ENCODE measurements around the gene PPP2R3B.

PPP2R3B gene

GRCh38 chrX:400258-400657 lies 13.6 kb upstream of the PPP2R3B start:
- DNase-seq (ENCODE audit: low read depth) = no peak
- TF ChIP-seq MYC (IDR thresholded peaks at IDR 0.05; ENCODE audit: low read depth, low read length) (no peak), POLR2A (IDR thresholded peaks at IDR 0.05; ENCODE audit: extremely low read depth, insufficient read length) (no peak), MAX (IDR thresholded peaks at IDR 0.05; ENCODE audit: low read depth, low read length) (no peak), CTCF (IDR thresholded peaks at IDR 0.05; ENCODE audit: low read depth, low read length) (no peak)
- H3K4me3 ChIP-seq (ENCODE audit: low read depth, low read length) = no peak overlapping the region

- TF ChIP-seq CTCF (IDR thresholded peaks at IDR 0.05; ENCODE audit: low read depth, low read length) (no peak), POLR2A (IDR thresholded peaks at IDR 0.05; ENCODE audit: extremely low read depth, insufficient read length) (no peak), MAX (IDR thresholded peaks at IDR 0.05; ENCODE audit: low read depth, low read length) (no peak), MYC (IDR thresholded peaks at IDR 0.05; ENCODE audit: low read depth, low read length) (no peak)
- H3K4me3 ChIP-seq (ENCODE audit: low read depth, low read length) = no peak overlapping the region
- no peak for DNase-seq (ENCODE audit: low read depth)
Measured at GRCh38 chrX:397575-397974, 10.9 kb upstream of the PPP2R3B start.

GRCh38 chrX:394830-395229 lies 8.1 kb upstream of the PPP2R3B start:
- TF ChIP-seq CTCF (IDR thresholded peaks at IDR 0.05; ENCODE audit: low read depth, low read length) (no peak), MAX (IDR thresholded peaks at IDR 0.05; ENCODE audit: low read depth, low read length) (no peak), POLR2A (IDR thresholded peaks at IDR 0.05; ENCODE audit: extremely low read depth, insufficient read length) (no peak), MYC (IDR thresholded peaks at IDR 0.05; ENCODE audit: low read depth, low read length) (no peak)
- no peak overlapping the region for H3K4me3 ChIP-seq (ENCODE audit: low read depth, low read length)
- no peak for DNase-seq (ENCODE audit: low read depth)

GRCh38 chrX:392575-392846 lies 5.8 kb upstream of the PPP2R3B start:
- no peak for TF ChIP-seq MAX (IDR thresholded peaks at IDR 0.05; ENCODE audit: low read depth, low read length)
- no peak for TF ChIP-seq CTCF (IDR thresholded peaks at IDR 0.05; ENCODE audit: low read depth, low read length)
- no peak for TF ChIP-seq MYC (IDR thresholded peaks at IDR 0.05; ENCODE audit: low read depth, low read length)
- TF ChIP-seq POLR2A (IDR thresholded peaks at IDR 0.05; ENCODE audit: extremely low read depth, insufficient read length) = no peak
- no peak overlapping the region for H3K4me3 ChIP-seq (ENCODE audit: low read depth, low read length)
- no peak for DNase-seq (ENCODE audit: low read depth)

- TF ChIP-seq CTCF (IDR thresholded peaks at IDR 0.05; ENCODE audit: low read depth, low read length) (no peak), MYC (IDR thresholded peaks at IDR 0.05; ENCODE audit: low read depth, low read length) (no peak), MAX (IDR thresholded peaks at IDR 0.05; ENCODE audit: low read depth, low read length) (no peak), POLR2A (IDR thresholded peaks at IDR 0.05; ENCODE audit: extremely low read depth, insufficient read length) (no peak)
- no peak for DNase-seq (ENCODE audit: low read depth)
- no peak overlapping the region for H3K4me3 ChIP-seq (ENCODE audit: low read depth, low read length)
Measured at GRCh38 chrX:391717-392574, 5.2 kb upstream of the PPP2R3B start.

All from NB4 (cell line).